GM10248 (cell line): ENCODE measurements around the gene INSYN2B.

ENCODE experiments used
- CTCF ChIA-PET: fragments of 300-600 bp; sonication (Branson Sonifier 250); formaldehyde crosslinking; extraction: SDS; loops from one replicate; lab custom pipeline; 2021; ENCODE audit warnings: antibody characterized with exemption; lab: Yijun Ruan, JAX
- POLR2A ChIA-PET: fragments of 350-650 bp; sonication (Branson Sonifier 250); formaldehyde crosslinking; extraction: SDS; loops from one replicate; lab custom pipeline; 2020; ENCODE audit warnings: antibody characterized with exemption; lab: Yijun Ruan, JAX
- DNase-seq: peaks from one replicate; pipeline ENCODE4 v3.0.0; 2012; ENCODE audit errors: extremely low spot score
- CTCF ChIP-seq: IDR thresholded peaks from 2 replicates; pipeline ENCODE4 v1.5.1; 2012; ENCODE audit warnings: mild to moderate bottlenecking, low read depth; ENCODE audit errors: extremely low read depth, missing control alignments, control extremely low read depth

The INSYN2B gene

DNA sequence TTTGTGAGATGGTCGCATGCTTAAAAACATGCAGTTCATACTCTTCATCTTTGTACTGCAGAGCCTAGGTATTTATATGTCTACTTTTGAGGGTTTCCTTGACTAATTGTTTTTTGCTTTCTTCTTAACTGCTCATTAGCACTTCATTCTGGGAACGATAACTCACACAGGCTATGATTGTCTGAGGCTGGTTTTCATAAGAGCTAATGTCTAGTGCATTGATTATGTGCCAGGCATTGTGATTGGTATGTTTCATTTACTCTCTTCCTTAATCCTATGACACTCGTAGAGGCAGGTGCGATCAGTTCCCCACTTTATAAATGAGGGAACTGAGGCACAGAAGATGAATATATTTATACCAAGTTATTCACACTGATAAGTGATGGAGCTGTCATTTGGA is 93.6 kb downstream of the INSYN2B start:
- ChIA-PET POLR2A (no interaction called here), CTCF (interaction anchor here (1.1 to 1.2 kb wide), 3 partner anchors 10 to 16 kb away, joined by 3 read pairs; no protein-coding TSS in a partner anchor)
- no peak for TF ChIP-seq CTCF
- no peak for DNase-seq

- ChIA-PET POLR2A (no interaction called here), CTCF (interaction anchor here (1.1 kb wide), 1 partner anchor 9 kb away, joined by 3 read pairs; no protein-coding TSS in a partner anchor)
- DNase-seq: no peak
- no peak for TF ChIP-seq CTCF
Observed at GRCh38 chr5:169886033-169886432, 94.3 kb downstream of the INSYN2B start.

- DNase-seq: no peak
- POLR2A ChIA-PET: no interaction called here
- no peak for TF ChIP-seq CTCF
- CTCF ChIA-PET: interaction anchor here (1.2 to 2.2 kb wide), 5 partner anchors 10 to 25 kb away, joined by 3 to 6 read pairs (median 4); no protein-coding TSS in a partner anchor
Observed at GRCh38 chr5:169881702-169882303, 98.5 kb downstream of the INSYN2B start.

GRCh38 chr5:169880785-169881184 is 99.5 kb downstream of the INSYN2B start:
- ChIA-PET CTCF (interaction anchor here (1.2 to 2.2 kb wide), 2 partner anchors 11 kb away, joined by 3 to 6 read pairs; no protein-coding TSS in a partner anchor), POLR2A (no interaction called here)
- no peak for TF ChIP-seq CTCF
- DNase-seq: no peak

DNA sequence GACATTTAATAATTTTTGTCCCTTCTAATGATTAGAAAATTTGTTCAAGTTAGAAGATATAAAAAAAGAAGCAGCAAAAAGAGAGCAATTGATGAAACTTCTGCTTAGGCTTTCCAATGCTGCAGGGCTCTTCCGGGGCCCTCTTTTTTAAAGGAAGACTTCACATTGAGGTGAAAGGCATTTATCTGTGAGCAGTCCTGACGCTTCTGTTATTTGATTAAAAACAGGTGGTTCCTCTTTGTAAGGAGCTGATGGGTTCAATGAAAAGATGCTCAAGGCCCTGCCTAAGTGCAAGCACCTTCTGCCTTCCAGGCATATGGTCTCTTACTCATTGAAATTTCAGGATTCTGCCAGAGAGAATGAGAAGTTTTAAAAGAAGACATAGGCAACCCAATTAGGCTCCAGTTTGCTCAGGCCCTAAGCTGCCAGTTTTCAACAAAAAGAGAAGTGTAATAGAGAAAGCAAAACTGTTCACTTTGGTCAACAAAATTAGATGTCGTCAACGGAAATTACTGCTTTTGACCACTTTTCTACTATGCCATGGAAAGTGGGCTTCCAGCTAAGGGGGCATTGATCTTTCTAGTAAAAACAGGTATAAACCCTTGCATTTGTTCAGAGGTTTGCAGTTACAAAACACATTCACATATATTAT is 100.2 kb downstream of the INSYN2B start:
- TF ChIP-seq CTCF: no peak
- POLR2A ChIA-PET: no interaction called here
- no peak for DNase-seq
- CTCF ChIA-PET: interaction anchor here (2.2 kb wide), 1 partner anchor 10 kb away, joined by 6 read pairs; no protein-coding TSS in a partner anchor

- no peak for DNase-seq
Observed at GRCh38 chr5:169876386-169876785, 103.9 kb downstream of the INSYN2B start.

More at GRCh38 chr5:169876386-169876785, 103.9 kb downstream of the INSYN2B start:
- POLR2A ChIA-PET: no interaction called here
- no peak for TF ChIP-seq CTCF
- CTCF ChIA-PET: interaction anchor here (1.1 kb wide), 1 partner anchor 10 kb away, joined by 3 read pairs; no protein-coding TSS in a partner anchor
